Osteoblast (primary cell): ENCODE measurements around the gene TTC7B. TPM values are rescaled to one million over a fixed set of nuclear protein-coding genes. Genes with fewer than 3 reads are reported as not detected.

Experiments
- DNase-seq: peaks from one replicate; pipeline ENCODE4 v3.0.0; 2011; ENCODE audit warnings: low spot score, mixed read lengths; ENCODE audit not compliant: insufficient read length; ENCODE audit errors: missing footprints
- H2AFZ ChIP-seq: 2 replicates; pipeline ENCODE4 v1.6.0; 2011; ENCODE audit warnings: mild to moderate bottlenecking, low read length
- H3K27ac ChIP-seq: 2 replicates; pipeline ENCODE4 v1.5.1; 2011; ENCODE audit warnings: mild to moderate bottlenecking, low read depth, low read length, moderate library complexity
- H3K27me3 ChIP-seq: 2 replicates; pipeline ENCODE4 v1.6.0; 2012; ENCODE audit warnings: mild to moderate bottlenecking, control low read depth, inconsistent platforms, low read length, moderate library complexity; ENCODE audit not compliant: insufficient read depth
- H3K36me3 ChIP-seq: 2 replicates; pipeline ENCODE4 v1.5.1; 2011; ENCODE audit warnings: mild to moderate bottlenecking, low read length, control low read depth, moderate library complexity; ENCODE audit not compliant: insufficient read depth
- H3K4me1 ChIP-seq: 2 replicates; pipeline ENCODE4 v1.5.1; 2011; ENCODE audit warnings: mild to moderate bottlenecking, low read length, control low read depth, moderate library complexity; ENCODE audit not compliant: insufficient read depth
- H3K4me2 ChIP-seq: 2 replicates; pipeline ENCODE4 v1.6.0; 2011; ENCODE audit warnings: mild to moderate bottlenecking, low read length; ENCODE audit not compliant: insufficient read depth
- H3K4me3 ChIP-seq: fragments of 200-600 bp; sonication (generic); 3 replicates; pipeline ENCODE4 v1.5.1; 2012; ENCODE audit warnings: mild to moderate bottlenecking, low read length, inconsistent platforms; ENCODE audit not compliant: insufficient read depth
- H3K79me2 ChIP-seq: 2 replicates; pipeline ENCODE4 v1.6.0; 2012; ENCODE audit warnings: mild to moderate bottlenecking, low read length, control low read depth, inconsistent platforms; ENCODE audit not compliant: insufficient read depth
- H3K9me3 ChIP-seq: 2 replicates; pipeline ENCODE4 v1.5.1; 2011; ENCODE audit warnings: low read depth, low read length, control low read depth
- H4K20me1 ChIP-seq: 2 replicates; pipeline ENCODE4 v1.6.0; 2012; ENCODE audit warnings: mild to moderate bottlenecking, low read length, control low read depth; ENCODE audit not compliant: insufficient read depth
- CTCF ChIP-seq: IDR thresholded peaks from 2 replicates; pipeline ENCODE4 v1.5.1; 2011; ENCODE audit warnings: mild to moderate bottlenecking, low read depth, low read length, moderate library complexity; ENCODE audit errors: extremely low read depth
- total RNA-seq: library from RNA; depleted of rRNA; stranded (reverse); fragments of >200 nt; gene quantifications from 2 replicates; pipeline ENCODE4 v1.2.3, GENCODE V29; 2012

The TTC7B gene
- total RNA-seq, 1 donor, result 14.5 TPM

GRCh38 chr14:90743826-90744225, 72.4 kb downstream of the TTC7B start:
- Histone ChIP-seq H3K9me3 (peaks cover 4% of the 10 kb centered on the region), H3K4me2 (no peak overlapping the region), H2AFZ (no peak overlapping the region), H3K4me3 (no peak overlapping the region), H3K27ac (no peak overlapping the region), H3K4me1 (no peaks in the 10 kb centered on the region), H3K36me3 (peaks cover 3% of the 10 kb centered on the region), H3K79me2 (no peaks in the 10 kb centered on the region), H3K27me3 (no peaks in the 10 kb centered on the region), H4K20me1 (no peaks in the 10 kb centered on the region)
- no peak for TF ChIP-seq CTCF
- DNase-seq, result no peak

- no peaks in the 10 kb centered on the region for H3K9me3 ChIP-seq
- no peaks in the 10 kb centered on the region for H3K27me3 ChIP-seq
- peaks cover 3% of the 10 kb centered on the region for H3K36me3 ChIP-seq
- H3K27ac ChIP-seq, result no peak overlapping the region
- no peak for DNase-seq
- no peak overlapping the region for H2AFZ ChIP-seq
- no peak overlapping the region for H3K4me3 ChIP-seq
- no peaks in the 10 kb centered on the region for H3K79me2 ChIP-seq
- H3K4me1 ChIP-seq, result no peaks in the 10 kb centered on the region
- TF ChIP-seq CTCF, result no peak
- H3K4me2 ChIP-seq, result no peak overlapping the region
- no peaks in the 10 kb centered on the region for H4K20me1 ChIP-seq
Measured at GRCh38 chr14:90743425-90743824, 72.8 kb downstream of the TTC7B start.

DNA sequence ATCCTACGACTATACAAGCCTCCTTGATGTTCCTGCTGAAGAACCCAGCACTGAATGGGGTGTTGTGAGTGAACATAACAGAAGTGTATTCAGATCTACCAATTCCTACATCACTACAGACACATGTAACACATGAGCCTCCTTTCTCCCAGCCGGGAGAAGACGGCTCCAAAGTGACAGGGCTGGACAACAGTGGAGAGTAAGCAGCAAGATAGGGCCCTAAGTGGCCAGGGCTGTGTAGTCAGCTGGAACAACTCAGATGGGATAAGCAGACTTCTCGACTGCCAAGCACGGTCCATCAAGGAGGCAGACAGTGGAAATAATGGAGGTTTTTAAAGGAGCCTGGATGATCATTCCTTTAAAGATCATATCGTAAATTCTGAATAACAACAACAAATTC, 73.5 kb downstream of the TTC7B start:
- H4K20me1 ChIP-seq, result no peaks in the 10 kb centered on the region
- TF ChIP-seq CTCF, result no peak
- H3K4me2 ChIP-seq, result no peak overlapping the region
- no peak overlapping the region for H3K4me3 ChIP-seq
- H3K79me2 ChIP-seq, result no peaks in the 10 kb centered on the region
- H3K27me3 ChIP-seq, result no peaks in the 10 kb centered on the region
- no peaks in the 10 kb centered on the region for H3K4me1 ChIP-seq
- no peak overlapping the region for H2AFZ ChIP-seq
- H3K36me3 ChIP-seq, result peaks cover 3% of the 10 kb centered on the region
- H3K9me3 ChIP-seq, result no peaks in the 10 kb centered on the region
- DNase-seq, result no peak
- H3K27ac ChIP-seq, result no peak overlapping the region

GRCh38 chr14:90742252-90742651, 74.0 kb downstream of the TTC7B start:
- no peaks in the 10 kb centered on the region for H3K27me3 ChIP-seq
- H3K36me3 ChIP-seq, result peaks cover 3% of the 10 kb centered on the region
- no peak for TF ChIP-seq CTCF

More at GRCh38 chr14:90742252-90742651, 74.0 kb downstream of the TTC7B start:
- Histone ChIP-seq H3K4me1 (no peaks in the 10 kb centered on the region), H3K9me3 (no peaks in the 10 kb centered on the region), H4K20me1 (no peaks in the 10 kb centered on the region), H3K4me3 (no peak overlapping the region), H3K79me2 (no peaks in the 10 kb centered on the region), H3K4me2 (no peak overlapping the region), H3K27ac (no peak overlapping the region), H2AFZ (no peak overlapping the region)
- DNase-seq, result no peak
